SK-N-SH treated with all-trans-retinoic acid at 6 μM for 48 hours (cell line): ENCODE data around the gene PNMA1.

ENCODE experiments used
- ATAC-seq: fragments of 200-7000 bp; cut with Tn5 transposase; 3 replicates; pipeline ENCODE4 v1.9.1; 2020; ENCODE audit warnings: mild to moderate bottlenecking, moderate library complexity
- CSDC2 ChIP-seq: fragments of 250-450 bp; sonication (Bioruptor Pico); IDR thresholded peaks from 2 replicates; pipeline ENCODE4 v1.5.0; 2020; ENCODE audit warnings: mild to moderate bottlenecking, moderate library complexity
- ESRRG ChIP-seq: fragments of 250-450 bp; sonication (Bioruptor Pico); IDR thresholded peaks from 2 replicates; pipeline ENCODE4 v1.6.1; 2021; ENCODE audit warnings: mild to moderate bottlenecking
- GLIS3 ChIP-seq: fragments of 250-450 bp; sonication (Bioruptor Pico); IDR thresholded peaks from 2 replicates; pipeline ENCODE4 v1.5.0; 2020; ENCODE audit warnings: mild to moderate bottlenecking, moderate library complexity
- ISL1 ChIP-seq: fragments of 250-450 bp; sonication (Bioruptor Pico); IDR thresholded peaks from 2 replicates; pipeline ENCODE4 v2.1.2; 2022; ENCODE audit warnings: mild to moderate bottlenecking, moderate library complexity
- OSR1 ChIP-seq: fragments of 250-450 bp; sonication (Bioruptor Pico); IDR thresholded peaks from 2 replicates; pipeline ENCODE4 v1.8.0; 2022; ENCODE audit warnings: moderate library complexity, mild to moderate bottlenecking, inconsistent platforms
- PPARA ChIP-seq: fragments of 250-450 bp; sonication (Bioruptor Pico); IDR thresholded peaks from 2 replicates; pipeline ENCODE4 v1.5.0; 2020; ENCODE audit warnings: mild to moderate bottlenecking, borderline replicate concordance
- RARB ChIP-seq: fragments of 250-450 bp; sonication (Bioruptor Pico); IDR thresholded peaks from 2 replicates; pipeline ENCODE4 v1.8.0; 2021; ENCODE audit warnings: mild to moderate bottlenecking, moderate library complexity
- SNAI2 ChIP-seq: fragments of 250-450 bp; sonication (Bioruptor Pico); IDR thresholded peaks from 2 replicates; pipeline ENCODE4 v1.5.0; 2020; ENCODE audit warnings: mild to moderate bottlenecking, moderate library complexity
- TOX ChIP-seq: fragments of 250-450 bp; sonication (Bioruptor Pico); IDR thresholded peaks from 2 replicates; pipeline ENCODE4 v1.8.0; 2021; ENCODE audit warnings: mild to moderate bottlenecking, moderate library complexity, borderline replicate concordance
- ZC3H10 ChIP-seq: fragments of 250-450 bp; sonication (Bioruptor Pico); IDR thresholded peaks from 2 replicates; pipeline ENCODE4 v1.5.1; 2021; ENCODE audit warnings: mild to moderate bottlenecking, moderate library complexity
- ZFP3 ChIP-seq: fragments of 250-450 bp; sonication (Bioruptor Pico); IDR thresholded peaks from 2 replicates; pipeline ENCODE4 v1.5.0; 2020; ENCODE audit warnings: mild to moderate bottlenecking, moderate library complexity
- ZFP30 ChIP-seq: fragments of 450-650 bp; formaldehyde crosslinking; IDR thresholded peaks from 2 replicates; pipeline ENCODE4 v1.5.0; 2022; ENCODE audit warnings: mild to moderate bottlenecking, moderate library complexity
- ZNF565 ChIP-seq: fragments of 450-650 bp; formaldehyde crosslinking; conservative IDR thresholded peaks from 2 replicates; pipeline ENCODE4 v1.5.0; 2020; ENCODE audit warnings: low read depth, mild to moderate bottlenecking, moderate library complexity
- ZNF8 ChIP-seq: fragments of 450-650 bp; formaldehyde crosslinking; IDR thresholded peaks from 2 replicates; pipeline ENCODE4 v1.5.0; 2020; ENCODE audit warnings: mild to moderate bottlenecking, moderate library complexity
- TF ChIP-seq, protein P1 (sequence below): fragments of 250-450 bp; sonication (Bioruptor Pico); IDR thresholded peaks from 2 replicates; pipeline ENCODE4 v1.8.0; 2020; ENCODE audit warnings: mild to moderate bottlenecking, moderate library complexity, borderline replicate concordance
- TF ChIP-seq, protein P2 (sequence below): fragments of 250-450 bp; sonication (Bioruptor Pico); IDR thresholded peaks from 2 replicates; pipeline ENCODE4 v1.5.1; 2020; ENCODE audit warnings: low read depth, mild to moderate bottlenecking, moderate library complexity
- TF ChIP-seq, protein P3 (sequence below): fragments of 250-450 bp; sonication (Bioruptor Pico); IDR thresholded peaks from 2 replicates; pipeline ENCODE4 v1.5.1; 2021; ENCODE audit warnings: mild to moderate bottlenecking, moderate library complexity
- TF ChIP-seq, protein P4 (sequence below): fragments of 250-450 bp; sonication (Bioruptor Pico); IDR thresholded peaks from 2 replicates; pipeline ENCODE4 v1.8.0; 2021; ENCODE audit warnings: low read depth, mild to moderate bottlenecking, moderate library complexity, borderline replicate concordance
- TF ChIP-seq, protein P5 (sequence below): fragments of 250-450 bp; sonication (Bioruptor Pico); IDR thresholded peaks from 2 replicates; pipeline ENCODE4 v1.5.0; 2020; ENCODE audit warnings: mild to moderate bottlenecking, moderate library complexity

PNMA1 gene

DNA sequence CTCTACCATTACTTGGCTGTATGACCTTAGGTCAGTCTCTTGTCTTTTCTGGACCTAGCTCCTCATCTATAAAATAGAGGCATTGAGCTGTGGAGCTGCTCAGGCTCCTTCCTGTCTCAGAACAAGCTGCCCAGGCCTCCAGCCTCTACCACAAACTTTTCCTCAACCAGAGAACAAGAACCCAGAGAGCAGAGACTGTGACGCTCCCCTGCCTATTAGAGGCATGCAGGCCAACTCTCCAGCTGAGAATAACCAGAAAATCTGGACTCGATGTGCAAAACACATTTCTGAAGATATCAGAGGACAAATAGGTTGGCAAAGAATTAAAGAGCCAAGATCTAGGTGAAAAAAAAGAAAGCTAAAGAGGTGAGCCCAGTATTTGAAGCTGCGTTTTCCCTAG, 17.8 kb upstream of the PNMA1 start:
- ATAC-seq, result no peak
- TF ChIP-seq, protein P1, sequence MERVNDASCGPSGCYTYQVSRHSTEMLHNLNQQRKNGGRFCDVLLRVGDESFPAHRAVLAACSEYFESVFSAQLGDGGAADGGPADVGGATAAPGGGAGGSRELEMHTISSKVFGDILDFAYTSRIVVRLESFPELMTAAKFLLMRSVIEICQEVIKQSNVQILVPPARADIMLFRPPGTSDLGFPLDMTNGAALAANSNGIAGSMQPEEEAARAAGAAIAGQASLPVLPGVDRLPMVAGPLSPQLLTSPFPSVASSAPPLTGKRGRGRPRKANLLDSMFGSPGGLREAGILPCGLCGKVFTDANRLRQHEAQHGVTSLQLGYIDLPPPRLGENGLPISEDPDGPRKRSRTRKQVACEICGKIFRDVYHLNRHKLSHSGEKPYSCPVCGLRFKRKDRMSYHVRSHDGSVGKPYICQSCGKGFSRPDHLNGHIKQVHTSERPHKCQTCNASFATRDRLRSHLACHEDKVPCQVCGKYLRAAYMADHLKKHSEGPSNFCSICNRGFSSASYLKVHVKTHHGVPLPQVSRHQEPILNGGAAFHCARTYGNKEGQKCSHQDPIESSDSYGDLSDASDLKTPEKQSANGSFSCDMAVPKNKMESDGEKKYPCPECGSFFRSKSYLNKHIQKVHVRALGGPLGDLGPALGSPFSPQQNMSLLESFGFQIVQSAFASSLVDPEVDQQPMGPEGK (CRISPR knock-in tag), result no peak
- TF ChIP-seq SNAI2 (no peak), GLIS3 (CRISPR knock-in tag) (no peak), TOX (no peak), ZNF8 (no peak), RARB (CRISPR knock-in tag) (no peak), PPARA (CRISPR knock-in tag) (no peak), OSR1 (CRISPR knock-in tag) (no peak), ESRRG (no peak), ZFP3 (no peak), CSDC2 (no peak), ZNF565 (no peak), ZC3H10 (CRISPR knock-in tag) (no peak), ZFP30 (CRISPR knock-in tag) (no peak), ISL1 (CRISPR knock-in tag) (no peak)
- TF ChIP-seq, protein P2, sequence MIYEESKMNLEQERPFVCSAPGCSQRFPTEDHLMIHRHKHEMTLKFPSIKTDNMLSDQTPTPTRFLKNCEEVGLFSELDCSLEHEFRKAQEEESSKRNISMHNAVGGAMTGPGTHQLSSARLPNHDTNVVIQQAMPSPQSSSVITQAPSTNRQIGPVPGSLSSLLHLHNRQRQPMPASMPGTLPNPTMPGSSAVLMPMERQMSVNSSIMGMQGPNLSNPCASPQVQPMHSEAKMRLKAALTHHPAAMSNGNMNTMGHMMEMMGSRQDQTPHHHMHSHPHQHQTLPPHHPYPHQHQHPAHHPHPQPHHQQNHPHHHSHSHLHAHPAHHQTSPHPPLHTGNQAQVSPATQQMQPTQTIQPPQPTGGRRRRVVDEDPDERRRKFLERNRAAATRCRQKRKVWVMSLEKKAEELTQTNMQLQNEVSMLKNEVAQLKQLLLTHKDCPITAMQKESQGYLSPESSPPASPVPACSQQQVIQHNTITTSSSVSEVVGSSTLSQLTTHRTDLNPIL (CRISPR knock-in tag), result no peak
- TF ChIP-seq, protein P3, sequence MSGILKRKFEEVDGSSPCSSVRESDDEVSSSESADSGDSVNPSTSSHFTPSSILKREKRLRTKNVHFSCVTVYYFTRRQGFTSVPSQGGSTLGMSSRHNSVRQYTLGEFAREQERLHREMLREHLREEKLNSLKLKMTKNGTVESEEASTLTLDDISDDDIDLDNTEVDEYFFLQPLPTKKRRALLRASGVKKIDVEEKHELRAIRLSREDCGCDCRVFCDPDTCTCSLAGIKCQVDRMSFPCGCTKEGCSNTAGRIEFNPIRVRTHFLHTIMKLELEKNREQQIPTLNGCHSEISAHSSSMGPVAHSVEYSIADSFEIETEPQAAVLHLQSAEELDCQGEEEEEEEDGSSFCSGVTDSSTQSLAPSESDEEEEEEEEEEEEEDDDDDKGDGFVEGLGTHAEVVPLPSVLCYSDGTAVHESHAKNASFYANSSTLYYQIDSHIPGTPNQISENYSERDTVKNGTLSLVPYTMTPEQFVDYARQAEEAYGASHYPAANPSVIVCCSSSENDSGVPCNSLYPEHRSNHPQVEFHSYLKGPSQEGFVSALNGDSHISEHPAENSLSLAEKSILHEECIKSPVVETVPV (CRISPR knock-in tag), result no peak
- TF ChIP-seq, protein P4, sequence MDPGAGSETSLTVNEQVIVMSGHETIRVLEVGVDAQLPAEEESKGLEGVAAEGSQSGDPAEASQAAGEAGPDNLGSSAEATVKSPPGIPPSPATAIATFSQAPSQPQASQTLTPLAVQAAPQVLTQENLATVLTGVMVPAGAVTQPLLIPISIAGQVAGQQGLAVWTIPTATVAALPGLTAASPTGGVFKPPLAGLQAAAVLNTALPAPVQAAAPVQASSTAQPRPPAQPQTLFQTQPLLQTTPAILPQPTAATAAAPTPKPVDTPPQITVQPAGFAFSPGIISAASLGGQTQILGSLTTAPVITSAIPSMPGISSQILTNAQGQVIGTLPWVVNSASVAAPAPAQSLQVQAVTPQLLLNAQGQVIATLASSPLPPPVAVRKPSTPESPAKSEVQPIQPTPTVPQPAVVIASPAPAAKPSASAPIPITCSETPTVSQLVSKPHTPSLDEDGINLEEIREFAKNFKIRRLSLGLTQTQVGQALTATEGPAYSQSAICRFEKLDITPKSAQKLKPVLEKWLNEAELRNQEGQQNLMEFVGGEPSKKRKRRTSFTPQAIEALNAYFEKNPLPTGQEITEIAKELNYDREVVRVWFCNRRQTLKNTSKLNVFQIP (CRISPR knock-in tag), result no peak
- TF ChIP-seq, protein P5, sequence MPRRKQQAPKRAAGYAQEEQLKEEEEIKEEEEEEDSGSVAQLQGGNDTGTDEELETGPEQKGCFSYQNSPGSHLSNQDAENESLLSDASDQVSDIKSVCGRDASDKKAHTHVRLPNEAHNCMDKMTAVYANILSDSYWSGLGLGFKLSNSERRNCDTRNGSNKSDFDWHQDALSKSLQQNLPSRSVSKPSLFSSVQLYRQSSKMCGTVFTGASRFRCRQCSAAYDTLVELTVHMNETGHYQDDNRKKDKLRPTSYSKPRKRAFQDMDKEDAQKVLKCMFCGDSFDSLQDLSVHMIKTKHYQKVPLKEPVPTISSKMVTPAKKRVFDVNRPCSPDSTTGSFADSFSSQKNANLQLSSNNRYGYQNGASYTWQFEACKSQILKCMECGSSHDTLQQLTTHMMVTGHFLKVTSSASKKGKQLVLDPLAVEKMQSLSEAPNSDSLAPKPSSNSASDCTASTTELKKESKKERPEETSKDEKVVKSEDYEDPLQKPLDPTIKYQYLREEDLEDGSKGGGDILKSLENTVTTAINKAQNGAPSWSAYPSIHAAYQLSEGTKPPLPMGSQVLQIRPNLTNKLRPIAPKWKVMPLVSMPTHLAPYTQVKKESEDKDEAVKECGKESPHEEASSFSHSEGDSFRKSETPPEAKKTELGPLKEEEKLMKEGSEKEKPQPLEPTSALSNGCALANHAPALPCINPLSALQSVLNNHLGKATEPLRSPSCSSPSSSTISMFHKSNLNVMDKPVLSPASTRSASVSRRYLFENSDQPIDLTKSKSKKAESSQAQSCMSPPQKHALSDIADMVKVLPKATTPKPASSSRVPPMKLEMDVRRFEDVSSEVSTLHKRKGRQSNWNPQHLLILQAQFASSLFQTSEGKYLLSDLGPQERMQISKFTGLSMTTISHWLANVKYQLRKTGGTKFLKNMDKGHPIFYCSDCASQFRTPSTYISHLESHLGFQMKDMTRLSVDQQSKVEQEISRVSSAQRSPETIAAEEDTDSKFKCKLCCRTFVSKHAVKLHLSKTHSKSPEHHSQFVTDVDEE (CRISPR knock-in tag), result no peak

DNA sequence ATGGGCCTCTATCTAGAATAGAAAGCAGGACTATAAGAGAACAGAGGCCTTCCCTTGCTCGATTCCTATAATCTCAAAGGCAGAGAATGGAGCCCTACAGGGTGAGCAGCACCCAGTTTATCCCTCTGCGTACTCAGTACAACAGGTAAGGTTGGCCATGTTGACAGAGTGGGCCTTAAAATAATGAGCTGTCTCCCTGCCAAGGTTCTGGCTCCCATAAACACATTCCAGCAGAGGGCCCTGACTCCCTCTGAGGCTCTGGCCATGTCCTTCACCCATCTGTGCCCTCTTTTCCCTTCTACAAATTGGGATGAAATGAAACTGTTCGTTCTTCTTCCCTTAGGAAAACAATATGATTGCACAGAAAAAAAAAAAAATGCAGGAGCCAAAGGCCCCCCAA, 16.9 kb upstream of the PNMA1 start:
- TF ChIP-seq RARB (CRISPR knock-in tag) (no peak), TOX (no peak), OSR1 (CRISPR knock-in tag) (no peak), ZNF8 (no peak), GLIS3 (CRISPR knock-in tag) (no peak), ESRRG (no peak), ZC3H10 (CRISPR knock-in tag) (no peak), SNAI2 (no peak), ZNF565 (no peak)
- TF ChIP-seq, protein P1 (CRISPR knock-in tag), result no peak
- TF ChIP-seq, protein P5 (CRISPR knock-in tag), result no peak
- TF ChIP-seq, all 23 proteins: peak for 0
- ATAC-seq, result no peak
